ACC112 (cell line): ENCODE data around the gene SYNE1.

Experiments used
- H2AFZ ChIP-seq: fragments of 200-600 bp; sonication (generic); one replicate; pipeline ENCODE4 v1.6.0; 2017; ENCODE audit warnings: antibody characterized with exemption, low read length; ENCODE audit not compliant: unreplicated experiment
- H3K27ac ChIP-seq: fragments of 200-600 bp; sonication (generic); 2 replicates; pipeline ENCODE4 v1.5.1; 2014; ENCODE audit warnings: low read depth, mild to moderate bottlenecking, antibody characterized with exemption, low read length, moderate library complexity
- H3K27me3 ChIP-seq: fragments of 200-600 bp; sonication (generic); 2 replicates; pipeline ENCODE4 v1.6.1; 2014; ENCODE audit warnings: mild to moderate bottlenecking, antibody characterized with exemption, low read length, moderate library complexity, mixed read lengths; ENCODE audit not compliant: insufficient read depth
- H3K36me3 ChIP-seq: fragments of 200-600 bp; sonication (generic); 2 replicates; pipeline ENCODE4 v1.6.1; 2016; ENCODE audit warnings: mild to moderate bottlenecking, antibody characterized with exemption, low read length, moderate library complexity, mixed read lengths; ENCODE audit not compliant: insufficient read depth
- H3K4me1 ChIP-seq: fragments of 200-600 bp; sonication (generic); one replicate; pipeline ENCODE4 v1.6.1; 2016; ENCODE audit warnings: low read length, mixed read lengths; ENCODE audit not compliant: insufficient read depth, unreplicated experiment, control insufficient read depth
- H3K4me3 ChIP-seq: fragments of 200-600 bp; sonication (generic); 2 replicates; pipeline ENCODE4 v1.5.1; 2014; ENCODE audit warnings: mild to moderate bottlenecking, low read depth, low read length
- H3K79me2 ChIP-seq: fragments of 200-600 bp; sonication (generic); one replicate; pipeline ENCODE4 v1.6.0; 2016; ENCODE audit warnings: low read length; ENCODE audit not compliant: control insufficient read depth, unreplicated experiment, insufficient read depth

Gene SYNE1

GRCh38 chr6:152110886-152111820 is 526.0 kb downstream of the SYNE1 start:
- Histone ChIP-seq H2AFZ (no peak overlapping the region), H3K4me3 (no peak overlapping the region), H3K36me3 (no peaks in the 10 kb centered on the region), H3K27me3 (no peaks in the 10 kb centered on the region), H3K4me1 (peaks cover 4% of the 10 kb centered on the region), H3K79me2 (no peaks in the 10 kb centered on the region), H3K27ac (no peak overlapping the region)

- H3K27me3 ChIP-seq = no peaks in the 10 kb centered on the region
- H2AFZ ChIP-seq = no peak overlapping the region
- no peak overlapping the region for H3K27ac ChIP-seq
- H3K4me1 ChIP-seq = peaks cover 4% of the 10 kb centered on the region
- H3K4me3 ChIP-seq = no peak overlapping the region
- no peaks in the 10 kb centered on the region for H3K79me2 ChIP-seq
- no peaks in the 10 kb centered on the region for H3K36me3 ChIP-seq
These were observed 529.2 kb downstream of the SYNE1 start for GRCh38 chr6:152107973-152108372.

- Histone ChIP-seq H3K79me2 (no peaks in the 10 kb centered on the region), H2AFZ (peak overlapping the region; percentile 72), H3K27ac (peak overlapping the region; percentile 43), H3K4me3 (0 out of 2 replicates have a peak overlapping the region, but pooled peaks have one; percentile 3), H3K27me3 (no peaks in the 10 kb centered on the region), H3K4me1 (peaks cover 42% of the 10 kb centered on the region), H3K36me3 (no peaks in the 10 kb centered on the region)
These were observed 537.0 kb downstream of the SYNE1 start for GRCh38 chr6:152100183-152100618.

GRCh38 chr6:152099446-152100182 is 537.5 kb downstream of the SYNE1 start:
- no peak overlapping the region; the same call in 1 of the 2 replicates for H3K27ac ChIP-seq

DNA sequence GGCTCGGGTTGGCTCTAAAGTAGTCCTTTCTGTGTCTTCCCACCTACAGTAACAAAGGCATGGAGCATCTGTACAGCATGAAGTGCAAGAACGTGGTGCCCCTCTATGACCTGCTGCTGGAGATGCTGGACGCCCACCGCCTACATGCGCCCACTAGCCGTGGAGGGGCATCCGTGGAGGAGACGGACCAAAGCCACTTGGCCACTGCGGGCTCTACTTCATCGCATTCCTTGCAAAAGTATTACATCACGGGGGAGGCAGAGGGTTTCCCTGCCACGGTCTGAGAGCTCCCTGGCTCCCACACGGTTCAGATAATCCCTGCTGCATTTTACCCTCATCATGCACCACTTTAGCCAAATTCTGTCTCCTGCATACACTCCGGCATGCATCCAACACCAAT is 538.5 kb downstream of the SYNE1 start:
- Histone ChIP-seq H3K4me1 (peaks cover 49% of the 10 kb centered on the region), H3K27me3 (no peaks in the 10 kb centered on the region), H3K36me3 (no peaks in the 10 kb centered on the region), H3K79me2 (no peaks in the 10 kb centered on the region), H3K27ac (no peak overlapping the region), H3K4me3 (no peak overlapping the region), H2AFZ (no peak overlapping the region)

More at GRCh38 chr6:152099446-152100182, 537.5 kb downstream of the SYNE1 start:
- no peaks in the 10 kb centered on the region for H3K36me3 ChIP-seq
- peak overlapping the region; percentile 72 for H2AFZ ChIP-seq
- no peaks in the 10 kb centered on the region for H3K79me2 ChIP-seq
- peaks cover 45% of the 10 kb centered on the region for H3K4me1 ChIP-seq
- no peaks in the 10 kb centered on the region for H3K27me3 ChIP-seq
- no peak overlapping the region for H3K4me3 ChIP-seq

DNA sequence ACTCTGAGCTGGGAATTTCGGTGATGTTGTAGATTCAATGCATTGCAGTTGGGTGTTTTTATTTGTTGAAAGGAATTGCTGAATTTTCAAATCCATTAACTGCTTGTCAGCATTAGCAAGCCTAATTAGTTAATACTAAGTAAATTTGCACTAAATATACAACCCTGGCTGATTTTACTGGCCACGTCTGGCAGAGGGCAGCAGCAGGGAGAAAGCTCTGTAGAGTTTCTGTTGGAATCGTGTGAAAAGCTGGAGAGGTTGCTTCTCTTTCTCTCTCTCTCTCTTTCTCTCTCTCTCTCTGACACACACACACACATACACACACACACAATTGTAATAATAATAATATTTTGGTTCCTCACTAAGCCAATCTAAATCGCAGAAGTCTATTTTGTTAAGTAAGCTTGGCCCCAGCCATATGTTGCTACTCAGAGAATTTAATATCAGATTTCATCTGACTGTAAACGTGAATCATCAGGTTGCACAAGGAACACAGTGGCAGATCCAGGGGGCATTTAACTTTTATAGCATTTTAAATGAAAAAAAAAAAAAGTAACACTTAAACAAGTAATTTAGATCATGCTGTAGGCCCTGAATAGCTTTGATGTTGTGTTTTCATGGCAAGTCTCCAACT is 540.2 kb downstream of the SYNE1 start:
- Histone ChIP-seq H3K79me2 (no peaks in the 10 kb centered on the region), H3K4me3 (no peak overlapping the region), H3K27ac (peak overlapping the region; percentile 65), H3K27me3 (no peaks in the 10 kb centered on the region), H3K4me1 (peaks cover 54% of the 10 kb centered on the region), H3K36me3 (no peaks in the 10 kb centered on the region), H2AFZ (peak overlapping the region; percentile 31)

DNA sequence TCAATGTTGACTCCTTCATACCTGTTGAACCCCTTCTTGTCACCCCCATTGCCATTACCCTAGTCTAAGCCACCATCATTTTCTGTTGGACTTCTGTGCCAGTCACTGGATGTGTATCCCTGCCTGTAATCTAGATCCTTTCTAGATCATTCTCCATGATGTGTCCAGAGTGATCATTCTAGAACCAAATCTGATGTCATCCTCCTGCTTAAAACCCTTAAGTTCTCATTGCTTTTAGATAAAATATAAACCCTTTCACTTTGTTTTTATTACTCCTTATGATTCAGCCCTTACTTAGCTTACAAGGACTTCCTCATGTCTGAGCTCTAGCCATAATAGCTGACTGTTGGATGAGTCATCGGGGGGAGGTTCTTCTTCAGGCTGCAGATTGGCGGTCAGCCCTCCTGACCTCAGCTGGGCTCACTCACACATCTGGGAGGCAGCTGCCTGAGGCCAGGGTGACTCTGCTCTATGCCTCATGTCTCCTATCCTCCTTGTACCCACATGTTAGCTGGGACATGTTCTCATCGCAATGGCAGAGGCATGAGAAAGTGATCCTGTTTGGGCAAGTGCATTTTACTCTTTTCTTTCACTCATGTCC is 542.1 kb downstream of the SYNE1 start:
- Histone ChIP-seq H3K79me2 (no peaks in the 10 kb centered on the region), H3K4me1 (peaks cover 56% of the 10 kb centered on the region), H3K4me3 (no peak overlapping the region), H2AFZ (no peak overlapping the region), H3K36me3 (no peaks in the 10 kb centered on the region), H3K27ac (peak overlapping the region; percentile 67), H3K27me3 (no peaks in the 10 kb centered on the region)

DNA sequence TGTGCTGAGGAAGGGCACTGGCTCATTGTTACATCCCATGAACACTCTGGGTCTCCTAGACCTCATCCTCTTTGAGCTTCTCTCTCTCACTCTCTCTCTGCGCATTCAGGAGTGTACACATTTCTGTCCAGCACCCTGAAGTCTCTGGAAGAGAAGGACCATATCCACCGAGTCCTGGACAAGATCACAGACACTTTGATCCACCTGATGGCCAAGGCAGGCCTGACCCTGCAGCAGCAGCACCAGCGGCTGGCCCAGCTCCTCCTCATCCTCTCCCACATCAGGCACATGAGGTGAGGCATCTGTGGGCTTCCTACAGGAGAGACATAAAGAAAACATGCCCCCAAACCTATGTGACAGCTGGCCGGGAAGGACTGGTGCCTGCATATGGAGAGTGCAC is 542.9 kb downstream of the SYNE1 start:
- Histone ChIP-seq H3K27me3 (no peaks in the 10 kb centered on the region), H3K27ac (peak overlapping the region; percentile 67; the same call in 1 of the 2 replicates), H3K36me3 (no peaks in the 10 kb centered on the region), H3K4me1 (peaks cover 54% of the 10 kb centered on the region), H3K79me2 (no peaks in the 10 kb centered on the region), H3K4me3 (no peak overlapping the region), H2AFZ (no peak overlapping the region)

DNA sequence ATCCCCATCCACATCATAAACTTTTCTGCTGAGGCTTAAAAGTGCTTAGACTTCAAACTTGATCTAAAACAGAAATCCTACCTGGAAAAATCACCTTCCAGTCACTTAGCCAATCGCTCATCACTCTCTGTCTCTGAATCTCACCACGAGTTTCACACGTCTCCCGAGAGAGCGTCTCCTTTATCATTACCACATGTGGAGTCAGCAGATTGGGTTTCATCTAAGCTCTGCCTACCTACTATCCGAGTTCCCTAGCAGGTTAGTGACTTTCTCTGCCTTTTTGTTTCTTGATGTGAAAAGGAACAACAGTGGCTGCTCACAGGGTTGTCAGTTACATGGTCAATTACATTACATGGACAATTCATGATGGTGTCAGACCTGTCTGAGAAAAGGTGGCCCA is 543.5 kb downstream of the SYNE1 start:
- no peaks in the 10 kb centered on the region for H3K79me2 ChIP-seq
- no peak overlapping the region for H3K4me3 ChIP-seq
- H3K4me1 ChIP-seq = peaks cover 54% of the 10 kb centered on the region
- no peaks in the 10 kb centered on the region for H3K27me3 ChIP-seq
- H3K27ac ChIP-seq = no peak overlapping the region
- no peak overlapping the region for H2AFZ ChIP-seq
- H3K36me3 ChIP-seq = no peaks in the 10 kb centered on the region

DNA sequence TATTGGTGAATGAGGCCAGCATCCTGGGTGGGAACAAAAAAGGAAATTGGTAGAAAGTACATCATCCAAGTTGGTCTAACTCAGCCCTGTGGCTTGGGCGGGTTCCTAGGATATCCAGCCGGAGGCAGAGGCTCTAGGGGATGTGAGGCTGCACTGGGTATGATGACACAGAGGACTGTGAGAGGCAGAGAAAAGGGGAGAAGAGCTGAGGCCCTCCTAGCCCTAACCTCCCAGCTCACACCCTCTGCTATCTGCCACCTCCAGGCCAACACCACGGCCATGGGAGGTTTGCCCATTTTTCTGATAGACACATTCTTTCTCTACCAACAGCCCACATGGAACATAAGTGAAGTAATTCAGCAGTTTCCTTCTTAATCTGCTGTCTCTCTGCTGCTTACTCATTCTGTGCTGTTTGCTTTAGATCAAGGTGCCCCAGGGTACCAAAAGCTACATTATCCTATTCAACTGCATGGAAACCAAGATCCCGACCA is 545.3 kb downstream of the SYNE1 start:
- peak overlapping the region; percentile 35 for H3K27ac ChIP-seq
- H3K4me1 ChIP-seq = peaks cover 52% of the 10 kb centered on the region
- no peaks in the 10 kb centered on the region for H3K79me2 ChIP-seq
- H3K27me3 ChIP-seq = no peaks in the 10 kb centered on the region
- H3K4me3 ChIP-seq = no peak overlapping the region
- H2AFZ ChIP-seq = no peak overlapping the region
- H3K36me3 ChIP-seq = no peaks in the 10 kb centered on the region
